Progenitor cell of endocrine pancreas (in vitro differentiated cells): Measurements from ENCODE around the gene PALLD. TPM values are rescaled to one million over a fixed set of nuclear protein-coding genes. Genes with fewer than 3 reads are reported as not detected.

Experiments used
- DNase-seq: peaks from one replicate; pipeline ENCODE4 v3.0.0; 2021; ENCODE audit warnings: low spot score; ENCODE audit not compliant: unreplicated experiment
- H3K27ac Mint-ChIP-seq: 2 replicates; pipeline ENCODE4 v1.8.0; 2021; ENCODE audit warnings: mild to moderate bottlenecking, moderate library complexity, mixed read lengths
- H3K27me3 Mint-ChIP-seq: 2 replicates; pipeline ENCODE4 v1.8.0; 2021; ENCODE audit warnings: mixed read lengths
- H3K36me3 Mint-ChIP-seq: 2 replicates; pipeline ENCODE4 v1.8.0; 2022; ENCODE audit warnings: mixed read lengths; ENCODE audit not compliant: insufficient read depth
- H3K4me1 Mint-ChIP-seq: 2 replicates; pipeline ENCODE4 v1.8.0; 2021; ENCODE audit warnings: low read depth, mixed read lengths
- H3K4me3 Mint-ChIP-seq: 2 replicates; pipeline ENCODE4 v1.8.0; 2021; ENCODE audit warnings: low read depth, mild to moderate bottlenecking, moderate library complexity, mixed read lengths
- H3K9me3 Mint-ChIP-seq: 2 replicates; pipeline ENCODE4 v1.8.0; 2021; ENCODE audit warnings: low read depth, mixed read lengths
- total RNA-seq: library from RNA; stranded (reverse); gene quantifications from 2 replicates; pipeline ENCODE4 v1.2.1, GENCODE V29; 2021
- TF ChIP-seq, protein P1 (sequence below): fragments of 200-600 bp; sonication (generic); IDR thresholded peaks from one replicate; pipeline ENCODE4 v1.5.0; 2021; ENCODE audit warnings: antibody characterized with exemption, mild to moderate bottlenecking; ENCODE audit not compliant: unreplicated experiment

Gene PALLD
- total RNA-seq, 1 donor from 2014 or later: 43.2 TPM

DNA sequence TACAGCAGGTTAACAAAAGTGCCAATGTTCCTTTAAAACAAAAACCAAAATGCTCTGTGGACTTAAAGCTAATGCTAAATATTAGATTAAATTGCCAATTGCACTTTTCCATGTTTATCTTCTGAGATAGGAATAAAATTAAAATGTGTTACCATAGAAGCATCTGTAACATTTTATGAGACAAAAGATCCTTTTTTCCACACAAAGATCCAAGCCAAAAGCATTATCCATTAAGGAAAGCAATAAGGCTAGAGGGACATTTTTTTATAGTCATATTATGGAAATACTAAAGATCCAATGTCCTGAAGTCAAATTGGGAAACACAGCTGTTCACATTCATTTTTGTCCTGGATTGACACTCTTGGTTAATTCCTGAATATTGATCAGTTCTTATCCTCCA is 73.6 kb downstream of the PALLD start:
- H3K27me3 Mint-ChIP-seq: no peaks in the 10 kb centered on the region
- peak overlapping the region; percentile 69 for H3K4me3 Mint-ChIP-seq
- TF ChIP-seq, protein P1, sequence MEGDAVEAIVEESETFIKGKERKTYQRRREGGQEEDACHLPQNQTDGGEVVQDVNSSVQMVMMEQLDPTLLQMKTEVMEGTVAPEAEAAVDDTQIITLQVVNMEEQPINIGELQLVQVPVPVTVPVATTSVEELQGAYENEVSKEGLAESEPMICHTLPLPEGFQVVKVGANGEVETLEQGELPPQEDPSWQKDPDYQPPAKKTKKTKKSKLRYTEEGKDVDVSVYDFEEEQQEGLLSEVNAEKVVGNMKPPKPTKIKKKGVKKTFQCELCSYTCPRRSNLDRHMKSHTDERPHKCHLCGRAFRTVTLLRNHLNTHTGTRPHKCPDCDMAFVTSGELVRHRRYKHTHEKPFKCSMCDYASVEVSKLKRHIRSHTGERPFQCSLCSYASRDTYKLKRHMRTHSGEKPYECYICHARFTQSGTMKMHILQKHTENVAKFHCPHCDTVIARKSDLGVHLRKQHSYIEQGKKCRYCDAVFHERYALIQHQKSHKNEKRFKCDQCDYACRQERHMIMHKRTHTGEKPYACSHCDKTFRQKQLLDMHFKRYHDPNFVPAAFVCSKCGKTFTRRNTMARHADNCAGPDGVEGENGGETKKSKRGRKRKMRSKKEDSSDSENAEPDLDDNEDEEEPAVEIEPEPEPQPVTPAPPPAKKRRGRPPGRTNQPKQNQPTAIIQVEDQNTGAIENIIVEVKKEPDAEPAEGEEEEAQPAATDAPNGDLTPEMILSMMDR: no peak
- peaks cover 3% of the 10 kb centered on the region for H3K36me3 Mint-ChIP-seq
- H3K4me1 Mint-ChIP-seq: peaks cover 34% of the 10 kb centered on the region
- no peak for DNase-seq
- peak overlapping the region; percentile 1 for H3K27ac Mint-ChIP-seq
- H3K9me3 Mint-ChIP-seq: no peaks in the 10 kb centered on the region

DNA sequence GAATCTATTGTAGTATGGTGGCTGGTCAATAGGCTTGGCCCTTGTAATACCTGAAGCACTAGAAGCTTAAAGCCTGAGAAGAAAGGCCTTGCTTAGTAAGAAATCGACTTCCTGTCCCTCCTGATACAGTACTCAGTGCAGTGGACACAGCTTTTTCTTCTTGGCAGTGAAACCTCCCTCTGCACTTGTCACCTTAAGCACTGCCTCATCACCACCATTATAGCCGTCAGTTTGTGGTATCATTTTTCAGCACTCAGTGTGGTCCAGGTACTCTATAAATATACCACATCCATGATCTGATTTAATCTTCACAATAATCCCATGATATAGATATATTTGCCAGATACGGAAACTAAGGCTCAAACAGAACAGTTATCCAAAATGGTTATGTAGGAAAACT is 75.2 kb downstream of the PALLD start:
- peak overlapping the region; percentile 26 for H3K27ac Mint-ChIP-seq

DNA sequence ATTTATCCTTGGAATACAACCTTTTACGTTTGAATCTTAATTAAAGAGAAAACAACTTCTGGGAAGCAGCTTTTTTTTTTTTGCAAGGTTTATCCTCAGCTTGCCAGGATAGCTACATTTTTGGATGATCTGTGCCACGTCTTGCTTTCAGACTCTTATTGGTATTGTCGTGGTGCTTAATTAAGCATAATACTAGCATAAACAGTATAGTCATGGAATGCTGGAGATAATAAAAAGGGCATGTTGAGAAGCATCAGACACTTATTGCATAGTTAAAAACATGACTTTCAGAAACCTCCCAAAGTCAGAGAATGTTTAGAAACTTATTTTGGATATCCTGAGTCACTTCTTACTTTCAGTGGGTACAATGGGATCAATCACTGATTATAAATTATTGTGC is 77.0 kb downstream of the PALLD start:
- Mint-ChIP-seq H3K27ac (no peak overlapping the region), H3K4me1 (peaks cover 33% of the 10 kb centered on the region), H3K36me3 (peaks cover 3% of the 10 kb centered on the region), H3K9me3 (peaks cover 3% of the 10 kb centered on the region), H3K4me3 (no peak overlapping the region), H3K27me3 (no peaks in the 10 kb centered on the region)
- TF ChIP-seq, protein P1: no peak
- DNase-seq: no peak

More for the DNA sequence above, 75.2 kb downstream of the PALLD start:
- TF ChIP-seq, protein P1: no peak
- Mint-ChIP-seq H3K4me3 (no peak overlapping the region), H3K27me3 (no peaks in the 10 kb centered on the region), H3K36me3 (peaks cover 3% of the 10 kb centered on the region), H3K4me1 (peaks cover 33% of the 10 kb centered on the region), H3K9me3 (no peaks in the 10 kb centered on the region)
- DNase-seq: no peak

DNA sequence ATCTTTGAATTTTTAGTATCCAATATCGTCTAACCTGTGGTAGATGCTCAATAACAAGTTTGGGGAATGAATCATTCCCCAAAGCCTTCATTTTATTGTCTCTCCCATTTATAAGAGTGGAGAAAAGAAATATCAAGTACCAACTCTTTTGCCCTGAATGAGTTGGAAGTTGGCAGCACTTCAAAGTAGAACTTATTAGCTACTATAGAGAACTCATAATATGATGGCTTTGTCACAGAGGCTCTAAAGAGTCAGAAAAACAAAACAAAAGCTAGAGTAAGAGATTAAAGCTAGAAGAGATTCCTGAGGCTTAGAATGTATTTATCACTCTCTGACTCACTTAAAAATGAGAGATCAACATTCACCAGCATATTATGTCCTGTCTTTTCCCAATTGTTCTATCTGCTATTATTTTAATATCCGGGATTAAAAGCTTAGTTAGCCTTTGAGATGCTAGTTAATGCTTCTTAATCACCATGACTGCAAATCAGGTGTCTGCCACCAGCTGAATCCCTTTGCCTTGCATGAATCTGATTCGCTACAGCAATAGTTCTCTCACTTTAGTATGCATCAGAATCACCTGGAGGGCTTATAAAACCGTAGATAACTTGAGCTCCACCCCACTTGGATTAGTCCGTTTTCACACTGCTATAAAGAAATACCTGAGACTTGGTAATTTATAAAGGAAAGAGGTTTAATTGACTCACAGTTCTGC is 77.9 kb downstream of the PALLD start:
- TF ChIP-seq, protein P1: no peak
- no peak for DNase-seq
- H3K4me3 Mint-ChIP-seq: no peak overlapping the region
- peak overlapping the region; percentile 24 for H3K27ac Mint-ChIP-seq
- H3K36me3 Mint-ChIP-seq: peaks cover 3% of the 10 kb centered on the region
- H3K4me1 Mint-ChIP-seq: peaks cover 24% of the 10 kb centered on the region
- no peaks in the 10 kb centered on the region for H3K27me3 Mint-ChIP-seq
- H3K9me3 Mint-ChIP-seq: peaks cover 3% of the 10 kb centered on the region

DNA sequence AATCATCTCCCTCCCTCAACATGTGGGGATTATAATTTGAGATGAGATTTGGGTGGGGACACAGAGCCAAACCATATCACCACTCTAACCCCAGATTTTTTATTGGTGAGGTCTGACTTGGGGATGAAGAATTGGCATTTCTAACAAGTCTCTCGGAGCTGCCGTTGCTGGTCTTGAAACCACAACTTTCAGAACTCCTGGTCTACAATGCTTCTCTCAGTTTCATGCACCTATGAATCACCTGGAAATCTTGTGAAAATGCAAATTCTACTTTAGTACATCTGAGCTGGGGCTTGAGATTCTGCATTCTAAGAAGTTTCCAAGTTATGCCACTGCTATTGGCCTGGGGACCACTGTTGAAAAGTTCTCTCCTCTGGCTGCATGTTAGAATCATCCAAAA is 78.6 kb downstream of the PALLD start:
- Mint-ChIP-seq H3K36me3 (peaks cover 3% of the 10 kb centered on the region), H3K4me1 (peaks cover 17% of the 10 kb centered on the region), H3K27ac (no peak overlapping the region), H3K4me3 (no peak overlapping the region), H3K9me3 (peaks cover 3% of the 10 kb centered on the region), H3K27me3 (no peaks in the 10 kb centered on the region)
- TF ChIP-seq, protein P1: no peak
- no peak for DNase-seq
